HG03139 (cell line): ENCODE measurements around the gene FBXL13.
"Not testable (repeated sequence)": the region's sequence is repeated elsewhere in the genome, so short reads cannot be mapped to it uniquely, and the experiment has no call there.

ENCODE experiments used
- ATAC-seq: cut with Tn5 transposase; IDR thresholded peaks from one replicate; pipeline ENCODE4 v1.9.1; 2021; ENCODE audit not compliant: unreplicated experiment

Gene FBXL13

GRCh38 chr7:102942868-102943267 lies 131.7 kb downstream of the FBXL13 start:
- ATAC-seq, result no peak

GRCh38 chr7:102942181-102942866 lies 132.3 kb downstream of the FBXL13 start:
- ATAC-seq, result no peak

GRCh38 chr7:102938679-102939078 lies 135.9 kb downstream of the FBXL13 start:
- no peak for ATAC-seq

GRCh38 chr7:102935450-102936115 lies 139.0 kb downstream of the FBXL13 start:
- ATAC-seq, result no peak

GRCh38 chr7:102934701-102935100 lies 139.9 kb downstream of the FBXL13 start:
- no peak for ATAC-seq

GRCh38 chr7:102934239-102934638 lies 140.4 kb downstream of the FBXL13 start:
- ATAC-seq, result no peak

- ATAC-seq, result no peak
These were observed 140.8 kb downstream of the FBXL13 start for GRCh38 chr7:102933763-102934162.

- no peak for ATAC-seq
These were observed 142.8 kb downstream of the FBXL13 start for GRCh38 chr7:102931757-102932156.

GRCh38 chr7:102927312-102927933 lies 147.2 kb downstream of the FBXL13 start:
- ATAC-seq, result no peak

- no peak for ATAC-seq
These were observed 147.8 kb downstream of the FBXL13 start for GRCh38 chr7:102926783-102927140.

- no peak for ATAC-seq
These were observed 148.4 kb downstream of the FBXL13 start for GRCh38 chr7:102925976-102926782.

GRCh38 chr7:102918845-102919244 lies 155.8 kb downstream of the FBXL13 start:
- ATAC-seq, result no peak

- no peak for ATAC-seq
These were observed 156.9 kb downstream of the FBXL13 start for GRCh38 chr7:102917436-102918353.

- no peak for ATAC-seq
These were observed 157.7 kb downstream of the FBXL13 start for GRCh38 chr7:102916881-102917280.

GRCh38 chr7:102916426-102916825 lies 158.2 kb downstream of the FBXL13 start:
- ATAC-seq, result no peak

- no peak for ATAC-seq
These were observed 160.0 kb downstream of the FBXL13 start for GRCh38 chr7:102914585-102914984.

GRCh38 chr7:102913826-102914225 lies 160.8 kb downstream of the FBXL13 start:
- no peak for ATAC-seq

GRCh38 chr7:102912742-102913141 lies 161.9 kb downstream of the FBXL13 start, which contains the start of gene LRRC17:
LRRC17 (plus strand) TSS chr7:102913000; CDS start chr7:102933914, 20,914 bp downstream.
- no peak for ATAC-seq

- no peak for ATAC-seq
These were observed 165.9 kb downstream of the FBXL13 start for GRCh38 chr7:102908676-102909075.

- ATAC-seq, result not testable (repeated sequence)
These were observed 171.0 kb downstream of the FBXL13 start for GRCh38 chr7:102903576-102903975.
